GM19397 (cell line): Measurements from ENCODE around the gene DIP2A.
"Not testable (repeated sequence)": the region's sequence is repeated elsewhere in the genome, so short reads cannot be mapped to it uniquely, and the experiment has no call there.

Experiments
- ATAC-seq: cut with Tn5 transposase; IDR thresholded peaks from one replicate; pipeline ENCODE4 v1.9.1; 2021; ENCODE audit warnings: mild to moderate bottlenecking, moderate library complexity; ENCODE audit not compliant: unreplicated experiment

The DIP2A gene

DNA sequence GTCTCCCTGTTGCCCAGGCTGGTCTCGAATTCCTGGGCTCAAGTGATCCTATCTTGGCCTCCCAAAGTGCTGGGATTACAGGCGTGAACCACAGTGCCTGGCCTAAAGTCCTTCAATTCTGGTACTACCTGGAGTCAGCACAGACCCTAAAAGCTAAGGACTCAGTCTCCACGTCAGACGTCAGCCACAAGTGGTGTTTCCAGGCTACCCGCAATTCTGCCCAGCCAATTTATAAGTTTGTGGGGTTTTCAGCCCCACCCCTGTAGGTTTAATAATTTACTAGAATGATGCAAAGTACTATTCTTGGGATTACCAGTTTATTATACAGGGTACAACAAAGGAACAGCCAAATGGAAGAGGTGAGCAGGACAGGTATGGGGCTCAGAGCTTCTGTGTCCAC, 10.6 kb upstream of the DIP2A start:
- ATAC-seq, result no peak

DNA sequence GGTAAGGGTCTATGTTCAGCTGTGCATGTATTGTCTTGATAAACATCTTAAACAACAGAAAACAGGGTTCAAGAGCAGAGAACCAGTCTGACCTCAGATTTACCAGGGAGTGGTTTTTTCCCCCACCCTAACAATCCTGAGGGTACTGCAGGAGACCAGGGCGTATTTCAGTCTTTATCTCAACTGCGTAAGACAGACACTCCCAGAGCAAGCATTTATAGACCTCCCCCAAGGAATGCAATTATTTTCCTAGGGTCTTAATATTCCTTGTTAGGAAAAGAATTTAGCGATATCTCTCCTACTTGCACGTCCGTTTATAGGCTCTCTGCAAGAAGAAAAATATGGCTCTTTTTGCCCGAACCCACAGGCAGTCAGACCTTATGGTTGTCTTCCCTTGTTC, 9.8 kb upstream of the DIP2A start:
- not testable (repeated sequence) for ATAC-seq

DNA sequence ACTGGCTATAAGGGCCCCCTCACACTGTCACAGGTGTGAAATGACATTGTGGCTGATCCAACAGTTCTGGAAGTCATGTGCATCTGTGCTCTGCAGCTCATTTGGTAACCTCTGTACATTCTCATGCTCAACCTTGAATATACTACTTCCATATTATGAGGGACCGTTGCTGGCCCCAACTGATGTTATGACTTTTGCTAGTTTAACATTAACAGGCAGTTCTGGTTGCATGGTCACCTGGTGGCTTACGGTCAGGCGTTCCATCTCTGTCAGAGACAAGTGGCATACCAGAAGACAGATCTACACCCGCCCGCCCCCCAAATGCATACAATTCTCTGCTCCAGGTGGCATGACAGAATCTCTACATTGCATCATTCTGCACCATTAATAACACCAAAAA, 6.0 kb upstream of the DIP2A start:
- ATAC-seq, result no peak

DNA sequence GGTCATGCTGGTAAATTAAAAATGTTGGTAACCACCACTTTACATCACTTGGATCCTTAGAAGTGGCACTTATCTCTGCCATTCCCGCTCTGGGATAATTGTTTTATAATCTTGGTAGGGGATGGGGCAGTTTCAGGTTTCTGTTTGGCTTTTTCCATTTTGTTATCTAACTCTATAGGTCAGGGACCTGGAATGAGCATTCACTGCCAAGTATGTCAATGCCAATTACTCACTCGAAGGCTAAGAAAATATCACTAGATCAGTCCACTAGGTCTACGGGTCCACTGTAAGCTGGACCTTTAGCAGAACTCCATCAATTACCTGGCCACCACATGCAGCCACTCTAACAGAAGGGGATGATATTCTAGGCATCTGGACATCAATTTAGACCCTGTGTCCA, 4.5 kb upstream of the DIP2A start:
- ATAC-seq, result no peak

DNA sequence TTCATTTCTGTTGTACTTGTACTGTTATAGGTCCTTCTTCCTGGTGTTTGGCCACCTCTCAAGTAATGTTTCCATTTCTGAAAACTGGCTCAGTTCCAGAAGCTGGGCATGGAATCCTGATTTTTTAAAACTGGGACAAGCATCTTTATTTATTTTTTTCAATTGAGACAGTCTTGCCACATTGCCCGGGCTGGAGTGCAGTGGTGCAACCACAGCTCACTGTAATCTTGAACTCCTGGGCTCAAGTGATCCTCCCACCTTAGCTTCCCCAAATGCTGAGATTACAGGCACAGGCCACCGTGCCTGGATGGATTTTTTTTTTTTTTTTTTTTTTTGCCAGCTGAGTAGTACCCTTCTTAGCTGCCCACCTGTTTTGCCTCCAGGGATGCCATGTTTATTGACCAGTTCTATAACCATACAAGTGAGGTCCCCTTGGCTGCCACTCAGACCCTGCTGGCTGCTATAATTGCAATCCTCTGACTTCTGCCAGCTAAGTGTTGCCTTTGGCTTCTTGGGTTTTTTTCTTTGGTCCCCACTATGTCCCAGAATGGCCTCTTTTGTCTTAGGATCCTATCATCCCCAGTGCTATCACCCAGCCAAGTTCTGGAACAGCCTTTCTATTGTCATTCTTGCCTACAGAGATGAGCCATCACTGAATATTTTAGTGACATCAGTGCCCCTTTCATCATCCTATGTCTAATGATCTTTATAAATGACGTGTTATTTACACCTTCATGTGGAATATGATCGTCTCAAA, 3.9 kb upstream of the DIP2A start:
- ATAC-seq, result no peak

DNA sequence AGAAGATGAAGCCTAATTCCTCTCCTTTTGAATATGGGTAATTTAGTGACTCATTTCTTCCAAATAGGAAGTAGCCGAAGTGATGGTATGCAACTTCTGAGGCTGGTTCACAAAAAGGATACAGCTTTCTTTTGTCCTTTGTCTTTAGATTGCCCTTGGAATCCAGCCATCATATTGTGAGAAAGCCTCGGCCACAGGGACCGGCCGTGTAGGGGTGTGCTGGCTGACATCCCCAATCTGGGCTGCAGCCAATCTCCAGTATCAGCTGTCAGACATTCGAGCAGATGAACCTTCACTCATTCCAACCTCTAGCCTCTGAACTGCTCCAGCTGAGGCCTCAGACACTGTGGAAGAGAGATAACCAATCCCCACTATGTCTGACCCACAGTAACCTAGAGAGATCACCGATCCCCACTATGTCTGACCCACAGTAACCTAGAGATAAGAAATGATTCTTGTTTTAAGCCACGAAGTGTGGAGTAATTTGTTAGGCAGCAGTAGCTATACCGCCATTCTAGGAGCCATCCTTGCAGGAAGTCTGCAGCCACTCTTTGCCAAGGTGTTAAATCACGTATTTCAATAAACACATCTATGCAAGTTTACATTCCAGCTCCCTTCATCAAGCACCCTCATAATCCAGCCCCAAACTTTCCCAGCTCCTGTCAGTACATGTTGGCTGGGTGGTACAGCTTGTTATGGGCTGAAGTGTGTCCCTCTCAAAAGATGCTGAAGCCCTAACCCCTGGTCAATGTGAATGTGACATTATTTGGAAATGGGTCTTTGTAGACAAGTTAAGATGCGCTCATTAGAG, 2.9 kb upstream of the DIP2A start:
- ATAC-seq, result no peak

DNA sequence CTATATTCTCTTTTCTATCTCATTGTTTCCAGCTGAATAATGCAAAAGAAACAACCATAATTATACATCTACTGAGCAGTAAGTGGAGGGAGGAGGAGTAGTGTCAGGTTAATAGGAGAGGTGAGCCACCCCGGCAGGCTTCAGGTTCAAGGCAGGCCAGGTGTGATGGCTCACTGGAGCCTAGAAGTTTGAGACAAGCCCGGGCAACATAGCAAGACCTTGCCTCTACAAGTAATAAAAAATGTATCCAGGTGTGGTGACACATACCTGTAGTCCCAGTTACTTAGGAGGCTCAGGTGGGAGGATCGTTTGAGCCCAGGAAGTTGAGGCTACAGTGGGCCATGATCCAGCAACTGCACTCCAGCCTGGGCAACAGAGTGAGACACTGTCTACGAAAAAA, 1.9 kb upstream of the DIP2A start:
- ATAC-seq, result no peak

DNA sequence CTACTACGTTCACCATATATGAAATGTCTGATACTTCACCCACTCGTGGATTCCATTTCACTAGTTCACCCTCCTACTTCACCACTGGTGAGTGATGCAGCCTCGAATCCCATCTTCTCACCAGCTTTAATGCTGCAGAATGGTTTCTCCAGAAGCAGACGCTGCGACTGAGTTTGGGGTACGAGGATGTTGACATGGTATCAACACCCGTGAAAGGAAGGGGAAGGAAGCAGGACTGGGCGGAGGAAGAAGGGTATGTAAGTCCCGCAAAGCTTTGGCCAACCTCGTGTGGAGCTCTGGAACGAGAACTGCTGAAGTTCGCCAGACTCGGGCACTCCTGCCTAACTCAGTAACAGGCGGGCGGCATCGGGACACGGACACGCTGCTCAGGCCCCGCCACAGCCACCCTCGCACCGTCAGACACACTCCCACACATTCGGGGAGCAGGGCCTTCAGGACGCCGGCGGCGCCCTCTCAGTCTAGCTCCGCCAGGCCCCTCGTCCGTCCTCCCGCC, 833 bp upstream of the DIP2A start:
- peak; percentile 14 for ATAC-seq

DNA sequence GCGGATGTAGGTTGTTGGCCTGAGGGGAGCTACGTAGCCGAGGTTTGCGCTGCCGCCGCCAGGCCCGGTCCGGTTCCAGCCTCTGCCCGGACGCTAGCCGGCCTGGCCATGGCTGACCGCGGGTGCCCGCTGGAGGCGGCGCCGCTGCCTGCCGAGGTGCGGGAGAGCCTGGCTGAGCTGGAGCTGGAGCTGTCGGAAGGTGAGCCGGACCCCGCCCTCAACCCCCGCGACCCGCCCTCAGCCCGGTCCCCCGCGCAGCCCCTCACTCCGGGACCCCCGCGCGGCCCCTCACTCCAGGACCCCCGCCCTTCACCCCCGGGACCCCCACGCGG, 299 bp downstream of the DIP2A start:
- no peak for ATAC-seq

DNA sequence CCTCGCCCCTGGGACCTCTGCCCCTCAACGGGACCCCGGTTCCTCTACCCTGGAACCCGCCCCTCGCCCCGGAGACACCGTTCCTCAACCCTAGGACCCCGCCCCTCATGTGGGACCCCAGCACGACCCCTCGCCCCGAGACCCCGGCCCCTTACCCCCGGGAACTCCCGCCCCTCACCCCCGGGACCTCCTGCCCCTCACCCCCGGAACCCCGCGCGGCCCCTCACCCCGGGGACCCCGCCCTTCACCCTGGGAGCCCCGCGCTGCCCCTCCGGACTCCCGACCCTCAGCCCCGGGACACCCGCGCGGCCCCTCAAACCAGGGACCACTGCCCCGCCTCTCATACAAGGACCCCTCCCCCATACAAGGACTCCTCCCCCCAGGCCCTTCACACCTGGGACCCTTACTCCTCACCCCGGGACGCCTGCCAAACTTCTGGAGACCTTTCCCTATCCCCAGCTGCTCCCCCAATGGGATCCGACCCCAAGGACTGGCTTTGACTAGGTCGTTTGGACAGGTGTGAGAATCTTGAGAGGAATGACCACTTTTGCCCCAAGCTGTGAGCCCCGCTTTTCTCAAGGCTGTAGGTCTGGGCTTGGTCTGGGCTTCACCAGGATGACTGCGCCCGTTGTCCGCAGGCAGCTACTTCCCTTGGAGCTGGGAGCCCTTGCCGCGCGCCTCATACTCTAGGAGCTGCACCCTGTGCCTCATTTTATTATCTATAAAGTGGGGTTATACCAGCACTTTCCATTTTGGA, 843 bp downstream of the DIP2A start:
- ATAC-seq, result no peak

DNA sequence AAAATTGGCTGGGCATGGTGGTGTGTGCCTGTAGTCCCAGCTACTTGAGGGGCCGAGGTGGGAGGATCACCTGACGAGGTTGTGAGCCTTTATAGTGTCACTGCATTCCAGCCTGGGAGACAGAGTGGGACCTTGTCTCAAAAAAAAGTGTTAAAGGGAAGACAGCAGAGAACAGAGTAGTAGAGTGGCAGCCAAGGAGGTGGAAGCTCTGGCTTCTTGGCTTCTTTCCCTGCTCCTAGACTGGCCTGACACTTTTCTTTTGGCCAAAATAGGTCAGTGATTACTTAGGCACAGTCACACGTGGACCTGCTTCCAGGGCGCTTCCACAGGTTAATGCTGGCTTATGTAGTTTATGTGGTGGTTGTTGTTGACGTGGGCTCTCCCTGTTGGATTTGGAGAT, 3.2 kb downstream of the DIP2A start:
- no peak for ATAC-seq

DNA sequence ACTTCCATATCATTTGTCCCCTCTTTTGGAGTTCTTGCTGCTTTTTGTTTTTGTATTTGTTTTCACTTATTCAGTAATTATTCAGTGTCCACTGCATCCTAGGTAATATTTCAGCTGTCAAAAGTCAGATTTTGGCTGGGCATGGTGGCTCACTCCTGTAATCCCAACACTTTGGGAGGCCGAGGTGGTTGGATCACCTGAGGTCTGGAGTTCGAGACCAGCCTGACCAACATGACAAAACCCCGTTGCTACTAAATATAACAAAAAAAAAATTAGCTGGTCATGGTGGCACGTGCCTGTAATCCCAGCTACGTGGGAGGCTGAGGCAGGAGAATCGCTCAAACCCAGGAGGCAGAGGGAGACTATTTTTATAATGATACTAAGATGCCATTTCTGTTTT, 6.5 kb downstream of the DIP2A start:
- ATAC-seq, result not testable (repeated sequence)

DNA sequence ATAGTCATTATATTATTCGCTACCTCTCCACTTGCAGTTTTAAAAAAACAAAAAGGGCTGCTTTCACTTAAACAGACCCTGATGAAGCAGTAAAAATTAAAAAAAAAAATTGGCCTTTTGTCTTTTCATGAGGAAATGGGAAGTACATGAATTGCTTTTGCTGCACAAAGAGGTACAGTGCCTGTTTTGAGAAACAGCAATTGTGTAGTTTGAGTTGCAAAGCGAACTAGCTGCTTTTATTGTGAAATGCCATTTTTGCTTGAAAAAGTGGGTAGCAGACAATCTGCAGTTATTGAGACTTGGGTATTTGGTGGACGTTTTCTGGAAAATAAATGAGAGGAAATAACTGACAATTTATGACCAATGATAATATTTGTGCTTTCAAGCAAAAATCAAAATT, 7.0 kb downstream of the DIP2A start:
- no peak for ATAC-seq

DNA sequence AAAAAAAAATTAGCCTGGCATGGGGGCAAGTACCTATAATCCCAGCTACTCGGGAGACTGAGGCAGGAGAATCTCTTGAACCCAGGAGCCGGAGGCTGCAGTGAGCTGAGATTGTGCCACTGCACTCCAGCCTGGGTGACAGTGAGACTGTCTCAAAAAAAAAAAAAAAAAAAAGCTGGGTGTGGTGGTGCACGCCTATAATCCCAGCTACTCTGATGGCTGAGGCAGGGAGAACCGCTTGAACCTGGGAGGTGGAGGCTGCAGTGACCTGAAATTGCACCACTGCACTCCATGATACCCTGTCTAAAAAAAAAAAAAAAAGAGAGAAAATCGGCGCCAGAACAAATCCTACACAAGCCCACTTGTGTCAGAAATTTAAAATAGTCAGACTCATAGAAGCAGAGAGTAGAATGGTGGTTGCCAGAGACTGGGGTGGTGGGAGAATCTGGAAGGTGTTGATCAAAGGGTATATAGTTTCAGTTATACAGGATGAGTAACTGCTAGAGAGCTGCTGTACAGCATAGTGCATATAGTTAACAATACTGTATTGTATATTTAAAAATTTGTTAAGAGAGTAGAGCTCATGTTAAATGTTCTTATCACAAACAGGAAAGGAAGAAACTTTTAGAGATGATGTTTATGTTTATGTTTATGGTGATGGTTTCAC, 9.6 kb downstream of the DIP2A start:
- no peak for ATAC-seq

DNA sequence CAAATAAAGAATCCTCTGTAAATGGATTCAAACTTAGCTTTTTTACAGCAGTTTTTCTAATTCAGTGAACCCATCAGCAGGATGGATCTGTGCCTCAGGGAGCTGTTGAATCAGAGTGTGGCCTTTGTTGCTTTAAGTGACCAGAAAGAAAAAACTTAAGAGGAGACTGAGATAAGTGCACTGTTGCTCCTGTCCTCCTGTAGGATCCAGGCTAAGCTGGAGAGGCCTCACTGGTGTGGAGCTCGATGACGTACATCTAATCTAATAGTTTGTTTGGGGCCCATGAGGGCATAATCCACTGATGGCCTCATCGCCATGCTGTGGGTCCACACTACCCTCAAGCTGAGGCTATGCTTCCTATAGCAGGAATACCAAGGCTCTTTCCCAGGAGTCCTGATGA, 10.6 kb downstream of the DIP2A start:
- ATAC-seq, result no peak

DNA sequence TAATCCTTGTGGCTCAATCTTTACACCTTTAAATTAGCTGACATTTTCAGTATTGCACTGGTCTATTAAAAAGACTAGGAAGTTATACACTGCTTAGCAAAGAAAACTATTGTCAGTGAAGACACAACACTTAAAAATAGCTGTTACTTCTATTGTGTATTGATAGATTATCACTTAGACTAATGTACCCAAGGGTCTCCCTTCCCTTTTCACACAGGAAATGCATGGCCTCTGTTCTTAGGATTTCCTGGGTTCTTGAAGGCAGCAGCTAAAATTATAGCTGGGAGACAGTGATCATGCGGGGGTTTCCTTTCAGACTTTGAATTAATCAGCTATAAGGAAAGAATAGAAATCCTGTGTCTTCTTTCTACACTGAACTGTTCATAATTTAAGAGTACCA, 12.8 kb downstream of the DIP2A start:
- no peak for ATAC-seq

DNA sequence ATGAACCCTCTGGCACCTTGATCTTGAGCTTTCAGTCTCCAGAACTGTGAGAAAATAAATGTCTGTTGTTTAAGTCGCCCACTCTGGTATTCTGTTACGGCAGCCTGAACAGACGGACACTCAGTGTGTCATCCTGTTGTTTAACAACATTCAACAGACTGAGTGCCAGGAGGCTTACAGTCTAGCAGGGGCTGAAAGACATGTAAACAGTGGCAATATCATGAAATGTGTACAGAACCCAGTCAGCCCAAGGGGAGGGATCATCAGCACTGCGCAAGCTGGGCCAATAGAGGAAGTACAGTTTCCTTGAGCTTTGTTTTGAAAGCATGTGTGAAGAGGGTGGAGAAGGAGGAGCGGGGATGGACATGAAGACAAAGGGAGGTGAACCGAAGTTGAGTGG, 13.6 kb downstream of the DIP2A start:
- no peak for ATAC-seq

DNA sequence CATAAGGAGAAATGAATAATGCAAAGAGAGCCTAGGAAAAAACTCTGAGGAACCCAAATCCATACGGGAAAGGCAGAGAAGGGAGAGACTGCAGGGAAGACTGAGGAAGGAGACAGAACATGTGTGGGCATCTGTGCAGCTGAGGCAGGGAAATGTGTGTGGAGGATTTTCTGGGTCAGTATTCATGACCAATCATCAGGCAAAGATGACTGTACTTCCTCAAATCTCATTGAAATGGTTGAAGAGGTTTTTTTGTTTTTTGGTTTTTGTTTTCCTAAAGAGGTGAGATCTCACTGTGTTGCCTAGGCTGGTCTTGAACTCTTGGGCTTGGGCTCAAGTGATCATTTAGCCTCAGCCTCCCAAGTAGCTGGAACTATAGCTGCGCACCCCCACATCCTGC, 15.7 kb downstream of the DIP2A start:
- ATAC-seq, result no peak

DNA sequence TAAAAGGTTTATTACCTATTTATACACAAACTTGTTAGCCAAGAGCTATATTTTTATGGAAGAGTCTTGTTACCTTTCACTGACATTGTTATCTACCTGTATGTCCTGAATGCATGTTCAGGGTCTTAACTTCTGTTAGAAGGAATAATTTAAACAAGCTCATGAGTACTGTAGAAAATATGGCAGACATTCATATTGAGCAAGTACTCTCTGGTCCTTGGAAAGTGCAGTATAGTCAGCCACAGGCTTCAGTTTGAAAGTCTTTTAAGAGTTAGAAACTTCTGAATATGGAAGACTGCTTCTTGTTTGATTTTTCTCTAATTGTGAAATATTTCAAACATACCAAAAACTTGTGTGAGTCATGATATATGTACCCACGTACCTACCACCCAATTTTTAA, 16.6 kb downstream of the DIP2A start:
- ATAC-seq, result no peak

DNA sequence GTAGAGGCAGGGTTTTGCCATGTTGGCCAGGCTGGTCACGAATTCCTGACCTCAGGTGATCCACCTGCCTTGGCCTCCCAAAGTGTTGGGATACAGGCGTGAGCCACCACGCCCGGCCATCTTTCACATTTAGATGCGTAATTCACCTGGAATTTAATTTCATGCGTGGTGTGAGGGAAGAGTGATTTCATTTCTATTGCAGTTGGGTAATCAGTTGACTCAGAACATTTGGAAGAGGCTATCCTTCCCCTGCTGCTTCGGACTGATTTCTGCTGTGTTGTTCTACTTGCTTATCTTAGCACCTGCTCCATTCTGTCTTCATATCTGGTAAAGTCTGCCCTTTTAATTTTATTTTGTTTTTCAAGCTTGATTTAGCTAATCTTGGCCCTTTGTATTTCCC, 19.1 kb downstream of the DIP2A start:
- no peak for ATAC-seq

DNA sequence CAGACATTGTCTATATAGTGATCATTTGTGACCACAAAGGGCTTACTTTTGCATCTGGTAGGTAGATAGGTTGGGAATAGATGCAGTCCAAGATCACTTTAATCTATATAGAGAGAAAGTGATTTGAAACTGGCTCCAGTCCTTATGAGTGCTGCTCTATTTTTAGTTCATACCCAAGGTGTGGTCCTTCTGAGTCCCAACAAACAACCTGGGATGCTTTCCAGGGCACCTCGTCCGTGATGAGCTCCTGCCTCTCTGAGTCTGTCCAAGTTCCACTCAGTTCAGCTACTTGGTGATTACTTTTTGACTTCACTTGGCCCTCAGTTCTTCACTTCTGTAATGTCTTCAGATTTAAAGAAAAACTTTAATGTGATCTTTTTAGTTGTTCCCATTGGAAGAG, 20.2 kb downstream of the DIP2A start:
- no peak for ATAC-seq
